Keratinocyte (primary cell): ENCODE data around the gene PCBP1. TPM values are rescaled to one million over a fixed set of nuclear protein-coding genes. Genes with fewer than 3 reads are reported as not detected.

ENCODE experiments used
- DNase-seq: peaks from one replicate; pipeline ENCODE4 v3.0.0-alpha.2; 2011; ENCODE audit warnings: low read depth, missing footprints, low spot score
- FAIRE-seq: peaks from 2 replicates; lab custom pipeline; 2011; peaks lifted over from hg19 to GRCh38; lab: Jason Lieb, UNC
- H2AFZ ChIP-seq: 2 replicates; pipeline ENCODE4 v1.6.0; 2012; ENCODE audit warnings: low read length, control low read depth, inconsistent platforms; ENCODE audit not compliant: control insufficient read depth
- H3K27ac ChIP-seq: 2 replicates; pipeline ENCODE4 v1.5.1; 2011; ENCODE audit warnings: low read length; ENCODE audit not compliant: control insufficient read depth, insufficient read depth
- H3K27me3 ChIP-seq: 3 replicates; pipeline ENCODE4 v1.6.0; 2011; ENCODE audit warnings: low read length; ENCODE audit not compliant: control insufficient read depth, insufficient read depth; ENCODE audit errors: extremely low read depth
- H3K36me3 ChIP-seq, 2 experiments: 2 replicates in 1 of 2; 3 replicates in 1 of 2; pipeline ENCODE4 v1.5.1; 2011; ENCODE audit warnings: low read length in 2 of 2, mild to moderate bottlenecking in 1 of 2; ENCODE audit not compliant: control insufficient read depth in 2 of 2, insufficient read depth in 2 of 2; ENCODE audit errors: extremely low read depth in 1 of 2
- H3K4me1 ChIP-seq: 3 replicates; pipeline ENCODE4 v1.5.1; 2011; ENCODE audit warnings: low read length; ENCODE audit not compliant: control insufficient read depth, insufficient read depth; ENCODE audit errors: extremely low read depth
- H3K4me2 ChIP-seq: 3 replicates; pipeline ENCODE4 v1.6.0; 2011; ENCODE audit warnings: low read depth, low read length; ENCODE audit not compliant: control insufficient read depth, insufficient read depth; ENCODE audit errors: extremely low read depth
- H3K4me3 ChIP-seq, 3 experiments: fragments of 200-600 bp in 1 of 3; sonication (generic) in 1 of 3; 2 replicates in 2 of 3; 3 replicates in 1 of 3; pipeline ENCODE4 v1.5.1; 2011 to 2016; ENCODE audit warnings: low read length in 3 of 3, mild to moderate bottlenecking in 3 of 3, control low read depth in 2 of 3, inconsistent platforms in 1 of 3, low read depth in 1 of 3, mixed read lengths in 1 of 3, mixed run types in 1 of 3, moderate library complexity in 1 of 3; ENCODE audit not compliant: control insufficient read depth in 2 of 3, insufficient read depth in 2 of 3; ENCODE audit errors: extremely low read depth in 1 of 3
- H3K79me2 ChIP-seq: 2 replicates; pipeline ENCODE4 v1.6.0; 2012; ENCODE audit warnings: low read length; ENCODE audit not compliant: control insufficient read depth, insufficient read depth
- H3K9ac ChIP-seq: 3 replicates; pipeline ENCODE4 v1.6.0; 2011; ENCODE audit warnings: low read length; ENCODE audit not compliant: control insufficient read depth, insufficient read depth; ENCODE audit errors: extremely low read depth
- H3K9me1 ChIP-seq: 3 replicates; pipeline ENCODE4 v1.6.0; 2011; ENCODE audit warnings: low read length; ENCODE audit not compliant: control insufficient read depth, insufficient read depth; ENCODE audit errors: extremely low read depth
- H3K9me3 ChIP-seq: 2 replicates; pipeline ENCODE4 v1.5.1; 2012; ENCODE audit warnings: low read depth, low read length; ENCODE audit not compliant: control insufficient read depth
- H4K20me1 ChIP-seq: 3 replicates; pipeline ENCODE4 v1.6.0; 2011; ENCODE audit warnings: low read length; ENCODE audit not compliant: control insufficient read depth, insufficient read depth; ENCODE audit errors: extremely low read depth
- EZH2 ChIP-seq: IDR thresholded peaks from one replicate; pipeline ENCODE4 v1.6.1; 2012; ENCODE audit warnings: inconsistent platforms, mild to moderate bottlenecking, low read length, moderate library complexity
- dilution Hi-C: fragments of 300-500 bp; cut with MboI; formaldehyde crosslinking; loops from one replicate; pipeline ENCODE4 v1.7.0; 2020; ENCODE audit warnings: low sequenced_read_pairs; ENCODE audit not compliant: extremely low pct_ligation_motif_present
- polyA plus RNA-seq, 5 experiments: library from polyadenylated mRNA; depleted of rRNA in 3 of 5; stranded (reverse) in 3 of 5; stranded (forward) in 1 of 5; unstranded in 1 of 5; fragments of >200 nt; gene quantifications; 1 replicate in 1 of 5; 2 replicates in 3 of 5; 3 replicates in 1 of 5; pipeline versions ENCODE4 v1.2.1 to v1.2.3, GENCODE V29; 2011 to 2012; ENCODE audit warnings: missing spikeins in 2 of 5, low read depth in 1 of 5, low replicate concordance in 1 of 5
- TF ChIP-seq, protein P1 (sequence below), 3 experiments: IDR thresholded peaks in 1 of 3; conservative IDR thresholded peaks in 1 of 3; optimal IDR thresholded peaks in 1 of 3; 2 replicates in 2 of 3; 3 replicates in 1 of 3; pipeline versions ENCODE3 to v1.5.1; 2011; ENCODE audit warnings: low read length in 3 of 3, mild to moderate bottlenecking in 3 of 3, moderate library complexity in 2 of 3, control low read depth in 1 of 3, inconsistent platforms in 1 of 3; ENCODE audit not compliant: insufficient read depth in 2 of 3; ENCODE audit errors: extremely low read depth in 1 of 3

PCBP1 gene
- polyA plus RNA-seq, 1 donor (not counting 4 experiments of a cell fraction or from before 2014, with no cell fraction given): 86.8 TPM

DNA sequence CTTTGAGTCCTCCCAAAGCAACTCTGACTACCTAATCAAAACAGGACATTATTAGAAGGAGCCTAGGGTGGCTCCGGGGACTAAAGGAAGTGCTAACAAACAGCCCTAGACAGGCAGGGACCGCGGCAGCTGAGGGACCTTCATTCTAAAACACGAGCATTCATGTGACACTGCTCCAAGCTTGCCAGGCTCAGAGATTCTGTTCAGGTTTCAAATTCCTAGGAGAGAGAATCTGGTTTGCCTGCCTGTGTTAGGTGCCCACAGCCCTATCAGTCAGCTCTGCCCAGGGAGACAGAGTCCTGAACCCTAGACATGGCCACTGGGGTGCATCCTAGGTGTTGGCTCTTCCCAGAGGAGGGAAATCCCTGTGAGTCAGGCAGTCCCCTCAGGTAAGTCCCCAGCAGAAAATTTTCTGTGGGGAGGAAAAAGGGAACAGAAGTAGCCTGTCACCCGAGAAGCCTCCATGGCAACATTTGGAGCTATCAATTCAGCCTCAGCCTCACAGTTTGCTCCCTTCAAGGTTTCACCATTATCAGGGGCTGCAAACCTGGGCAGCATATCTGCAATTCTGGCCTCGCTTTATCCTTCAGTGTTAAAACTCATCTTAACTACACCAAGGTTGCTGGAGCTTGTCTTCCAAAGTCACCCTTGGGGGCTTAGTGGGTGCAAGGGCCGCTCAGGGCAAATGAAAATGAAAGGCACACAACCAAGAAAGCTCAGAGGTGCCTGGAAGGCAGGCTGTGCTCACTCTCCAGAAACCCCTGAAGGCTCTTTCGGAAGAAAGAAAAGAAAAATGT, 28.6 kb downstream of the PCBP1 start:
- dilution Hi-C loops: no loop called here
- H3K9me3 ChIP-seq: no peaks in the 10 kb centered on the region
- no peak overlapping the region for H3K4me2 ChIP-seq
- FAIRE-seq: no peak
- H4K20me1 ChIP-seq: no peaks in the 10 kb centered on the region
- no peaks in the 10 kb centered on the region for H3K79me2 ChIP-seq
- no peak overlapping the region for H3K4me3 ChIP-seq
- no peaks in the 10 kb centered on the region for H3K36me3 ChIP-seq
- H3K4me1 ChIP-seq: no peaks in the 10 kb centered on the region
- no peaks in the 10 kb centered on the region for H3K9me1 ChIP-seq
- TF ChIP-seq, protein P1, sequence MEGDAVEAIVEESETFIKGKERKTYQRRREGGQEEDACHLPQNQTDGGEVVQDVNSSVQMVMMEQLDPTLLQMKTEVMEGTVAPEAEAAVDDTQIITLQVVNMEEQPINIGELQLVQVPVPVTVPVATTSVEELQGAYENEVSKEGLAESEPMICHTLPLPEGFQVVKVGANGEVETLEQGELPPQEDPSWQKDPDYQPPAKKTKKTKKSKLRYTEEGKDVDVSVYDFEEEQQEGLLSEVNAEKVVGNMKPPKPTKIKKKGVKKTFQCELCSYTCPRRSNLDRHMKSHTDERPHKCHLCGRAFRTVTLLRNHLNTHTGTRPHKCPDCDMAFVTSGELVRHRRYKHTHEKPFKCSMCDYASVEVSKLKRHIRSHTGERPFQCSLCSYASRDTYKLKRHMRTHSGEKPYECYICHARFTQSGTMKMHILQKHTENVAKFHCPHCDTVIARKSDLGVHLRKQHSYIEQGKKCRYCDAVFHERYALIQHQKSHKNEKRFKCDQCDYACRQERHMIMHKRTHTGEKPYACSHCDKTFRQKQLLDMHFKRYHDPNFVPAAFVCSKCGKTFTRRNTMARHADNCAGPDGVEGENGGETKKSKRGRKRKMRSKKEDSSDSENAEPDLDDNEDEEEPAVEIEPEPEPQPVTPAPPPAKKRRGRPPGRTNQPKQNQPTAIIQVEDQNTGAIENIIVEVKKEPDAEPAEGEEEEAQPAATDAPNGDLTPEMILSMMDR (optimal IDR thresholded peaks at IDR 0.05 in 1 of 3, IDR thresholded peaks at IDR 0.05 in 1 of 3, conservative IDR thresholded peaks at IDR 0.05 in 1 of 3; ENCODE audit: extremely low read depth in 1 of 3, insufficient read depth in 2 of 3, low read length in 3 of 3): no peak
- no peak for TF ChIP-seq EZH2
- H3K27me3 ChIP-seq: no peaks in the 10 kb centered on the region
- no peak overlapping the region for H3K9ac ChIP-seq
- no peak overlapping the region for H2AFZ ChIP-seq
- no peak overlapping the region for H3K27ac ChIP-seq
- no peak for DNase-seq

DNA sequence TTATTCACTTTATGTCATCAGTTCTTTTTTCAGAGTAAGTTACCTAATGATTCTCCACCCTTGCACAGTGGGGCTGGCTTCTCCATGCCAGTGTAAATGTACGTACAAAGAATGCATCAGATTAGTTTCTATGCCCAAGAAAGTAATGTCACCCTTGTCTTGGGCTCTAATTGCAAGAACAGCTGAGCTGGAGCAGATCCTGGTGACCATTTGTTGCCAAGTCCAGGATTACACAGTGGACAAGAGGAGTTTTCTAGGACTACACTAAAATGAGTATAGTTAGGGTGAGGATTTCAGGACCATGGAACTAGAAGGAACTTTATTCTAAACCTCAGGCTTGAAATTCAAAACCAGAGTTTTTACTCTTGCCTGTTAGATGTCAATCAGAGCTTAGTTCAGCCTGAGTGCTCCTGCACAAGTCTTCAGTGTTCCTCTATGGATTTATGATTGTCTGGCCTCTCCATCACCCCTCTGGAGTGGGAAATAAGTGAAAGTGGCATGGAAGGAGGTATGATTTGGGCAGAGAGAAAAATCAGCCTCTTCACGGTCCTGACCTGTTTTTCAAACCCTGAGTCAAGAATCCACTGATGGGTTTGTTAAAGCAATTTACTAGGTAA, 29.8 kb downstream of the PCBP1 start:
- TF ChIP-seq, protein P1 (optimal IDR thresholded peaks at IDR 0.05 in 1 of 3, IDR thresholded peaks at IDR 0.05 in 1 of 3, conservative IDR thresholded peaks at IDR 0.05 in 1 of 3; ENCODE audit: extremely low read depth in 1 of 3, insufficient read depth in 2 of 3, low read length in 3 of 3): no peak
- TF ChIP-seq EZH2: no peak
- H3K27ac ChIP-seq: no peak overlapping the region
- no peaks in the 10 kb centered on the region for H3K27me3 ChIP-seq
- no peaks in the 10 kb centered on the region for H4K20me1 ChIP-seq
- dilution Hi-C loops: no loop called here
- H3K4me1 ChIP-seq: no peaks in the 10 kb centered on the region
- no peak overlapping the region for H2AFZ ChIP-seq
- H3K9ac ChIP-seq: no peak overlapping the region
- H3K9me3 ChIP-seq: no peaks in the 10 kb centered on the region
- FAIRE-seq (no peak), DNase-seq (no peak)
- no peaks in the 10 kb centered on the region for H3K9me1 ChIP-seq
- no peaks in the 10 kb centered on the region for H3K36me3 ChIP-seq
- no peaks in the 10 kb centered on the region for H3K79me2 ChIP-seq
- no peak overlapping the region for H3K4me2 ChIP-seq
- no peak overlapping the region for H3K4me3 ChIP-seq
